Prostate gland (tissue), 2 donors: ENCODE results near the gene NCOA3.

ENCODE experiments used
- POLR2A ChIP-seq: fragments of 450-650 bp; IDR thresholded peaks from one replicate; pipeline ENCODE4 v1.6.1; 2016; ENCODE audit warnings: antibody characterized with exemption, mild to moderate bottlenecking
- TF ChIP-seq, protein P1 (sequence below), 4 experiments: fragments of 200-600 bp in 2 of 4; fragments of 450-650 bp in 2 of 4; sonication (generic) in 2 of 4; IDR thresholded peaks; 1 replicate in 3 of 4; 2 replicates in 1 of 4; pipeline ENCODE4 v1.5.1; 2016 to 2019; ENCODE audit warnings: antibody characterized with exemption in 4 of 4, mild to moderate bottlenecking in 2 of 4, moderate library complexity in 2 of 4

DNA sequence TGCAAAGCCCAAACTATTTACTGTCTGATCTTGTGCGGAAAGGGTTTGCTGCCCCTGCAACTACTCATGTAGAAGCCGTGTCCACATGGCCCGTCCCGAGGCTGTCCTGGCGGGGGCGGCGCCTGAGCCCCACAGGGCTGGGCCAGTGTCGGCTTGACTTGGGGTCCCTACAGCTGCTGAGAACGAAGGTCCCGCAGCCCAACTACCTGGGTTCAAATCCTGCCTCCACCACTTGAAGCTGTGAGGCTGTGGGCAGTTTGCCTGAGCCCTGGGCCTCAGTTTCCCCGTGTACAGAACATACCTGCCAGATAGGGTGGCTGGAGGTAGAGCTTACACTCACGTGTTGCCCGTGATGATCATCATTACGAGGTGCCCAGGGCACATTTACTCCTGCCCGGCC lies 172.5 kb downstream of the NCOA3 start:
- TF ChIP-seq, protein P1, sequence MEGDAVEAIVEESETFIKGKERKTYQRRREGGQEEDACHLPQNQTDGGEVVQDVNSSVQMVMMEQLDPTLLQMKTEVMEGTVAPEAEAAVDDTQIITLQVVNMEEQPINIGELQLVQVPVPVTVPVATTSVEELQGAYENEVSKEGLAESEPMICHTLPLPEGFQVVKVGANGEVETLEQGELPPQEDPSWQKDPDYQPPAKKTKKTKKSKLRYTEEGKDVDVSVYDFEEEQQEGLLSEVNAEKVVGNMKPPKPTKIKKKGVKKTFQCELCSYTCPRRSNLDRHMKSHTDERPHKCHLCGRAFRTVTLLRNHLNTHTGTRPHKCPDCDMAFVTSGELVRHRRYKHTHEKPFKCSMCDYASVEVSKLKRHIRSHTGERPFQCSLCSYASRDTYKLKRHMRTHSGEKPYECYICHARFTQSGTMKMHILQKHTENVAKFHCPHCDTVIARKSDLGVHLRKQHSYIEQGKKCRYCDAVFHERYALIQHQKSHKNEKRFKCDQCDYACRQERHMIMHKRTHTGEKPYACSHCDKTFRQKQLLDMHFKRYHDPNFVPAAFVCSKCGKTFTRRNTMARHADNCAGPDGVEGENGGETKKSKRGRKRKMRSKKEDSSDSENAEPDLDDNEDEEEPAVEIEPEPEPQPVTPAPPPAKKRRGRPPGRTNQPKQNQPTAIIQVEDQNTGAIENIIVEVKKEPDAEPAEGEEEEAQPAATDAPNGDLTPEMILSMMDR (IDR thresholded peaks at IDR 0.05) = no peak
- TF ChIP-seq POLR2A = no peak
